HG02973 (cell line): ENCODE measurements around the gene TCOF1.

Experiments used
- ATAC-seq: cut with Tn5 transposase; IDR thresholded peaks from one replicate; pipeline ENCODE4 v1.9.1; 2021; ENCODE audit warnings: moderate library complexity; ENCODE audit not compliant: unreplicated experiment

Gene TCOF1

GRCh38 chr5:150401376-150402228, 44.1 kb downstream of the TCOF1 start:
- no peak for ATAC-seq

- ATAC-seq: no peak
Observed at GRCh38 chr5:150402229-150402773, 44.8 kb downstream of the TCOF1 start.

GRCh38 chr5:150402901-150403342, 45.4 kb downstream of the TCOF1 start:
- no peak for ATAC-seq

GRCh38 chr5:150404121-150404520, 46.6 kb downstream of the TCOF1 start:
- ATAC-seq: no peak

GRCh38 chr5:150404535-150404934, 47.0 kb downstream of the TCOF1 start:
- no peak for ATAC-seq

- ATAC-seq: no peak
Observed at GRCh38 chr5:150404941-150405816, 47.7 kb downstream of the TCOF1 start.

GRCh38 chr5:150406103-150406722, 48.7 kb downstream of the TCOF1 start:
- no peak for ATAC-seq

- no peak for ATAC-seq
Observed at GRCh38 chr5:150406723-150407095, 49.2 kb downstream of the TCOF1 start.

- ATAC-seq: no peak
Observed at GRCh38 chr5:150407096-150407720, 49.7 kb downstream of the TCOF1 start.

GRCh38 chr5:150408231-150408943, 50.9 kb downstream of the TCOF1 start:
- no peak for ATAC-seq

- peak; percentile 20 for ATAC-seq
Observed at GRCh38 chr5:150409638-150410523, 52.4 kb downstream of the TCOF1 start.

GRCh38 chr5:150410524-150411244, 53.2 kb downstream of the TCOF1 start:
- no peak for ATAC-seq

- ATAC-seq: no peak
Observed at GRCh38 chr5:150411245-150411979, 53.9 kb downstream of the TCOF1 start.

GRCh38 chr5:150412319-150413175, 55.0 kb downstream of the TCOF1 start, which contains the start of gene CD74:
Gene CD74 (minus strand): TSS chr5:150412910. CDS start chr5:150412749, 161 bp downstream.
- peak; percentile 65 for ATAC-seq

GRCh38 chr5:150413176-150413901, 55.8 kb downstream of the TCOF1 start:
- no peak for ATAC-seq
